GM21515 (cell line): Measurements from ENCODE around the gene TMEM39A.

Experiments used
- ATAC-seq: cut with Tn5 transposase; IDR thresholded peaks from one replicate; pipeline ENCODE4 v1.9.1; 2021; ENCODE audit not compliant: unreplicated experiment

TMEM39A gene

DNA sequence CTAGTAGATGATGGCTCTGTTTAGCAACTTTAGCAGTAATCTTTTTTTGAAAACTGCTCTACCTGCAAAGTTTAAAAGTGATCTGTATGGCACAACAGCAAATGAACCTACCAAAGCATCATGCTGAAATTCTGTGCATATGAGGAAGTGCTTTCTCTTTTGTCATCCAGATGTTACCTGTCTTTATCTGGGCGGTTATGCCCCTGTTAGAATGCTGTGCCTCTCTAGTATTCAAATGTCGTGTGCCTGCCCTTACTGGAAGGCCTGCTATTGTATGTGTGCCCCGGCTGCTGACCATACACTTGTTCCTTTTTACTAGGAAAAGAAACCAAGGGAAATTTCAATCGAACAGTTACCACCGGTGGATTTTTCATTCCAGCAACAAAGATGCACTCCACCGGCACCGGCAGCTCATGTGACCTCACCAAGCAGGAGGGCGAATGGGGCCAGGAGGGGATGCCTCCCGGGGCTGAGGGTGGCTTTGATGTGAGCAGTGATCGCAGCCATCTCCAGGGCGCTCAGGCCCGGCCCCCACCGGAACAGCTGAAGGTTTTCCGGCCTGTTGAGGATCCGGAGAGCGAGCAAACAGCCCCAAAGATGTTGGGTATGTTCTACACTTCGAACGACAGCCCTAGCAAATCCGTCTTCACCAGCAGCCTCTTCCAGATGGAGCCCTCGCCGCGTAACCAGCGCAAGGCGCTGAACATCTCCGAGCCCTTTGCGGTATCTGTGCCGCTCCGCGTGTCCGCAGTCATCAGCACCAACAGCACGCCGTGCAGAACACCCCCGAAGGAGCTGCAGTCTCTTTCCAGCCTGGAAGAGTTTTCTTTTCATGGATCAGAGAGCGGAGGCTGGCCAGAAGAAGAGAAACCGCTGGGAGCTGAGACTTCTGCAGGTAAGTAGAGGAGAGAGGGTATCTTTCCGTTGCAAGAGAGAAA lies 61.6 kb downstream of the TMEM39A start:
- peak; percentile 66 for ATAC-seq

DNA sequence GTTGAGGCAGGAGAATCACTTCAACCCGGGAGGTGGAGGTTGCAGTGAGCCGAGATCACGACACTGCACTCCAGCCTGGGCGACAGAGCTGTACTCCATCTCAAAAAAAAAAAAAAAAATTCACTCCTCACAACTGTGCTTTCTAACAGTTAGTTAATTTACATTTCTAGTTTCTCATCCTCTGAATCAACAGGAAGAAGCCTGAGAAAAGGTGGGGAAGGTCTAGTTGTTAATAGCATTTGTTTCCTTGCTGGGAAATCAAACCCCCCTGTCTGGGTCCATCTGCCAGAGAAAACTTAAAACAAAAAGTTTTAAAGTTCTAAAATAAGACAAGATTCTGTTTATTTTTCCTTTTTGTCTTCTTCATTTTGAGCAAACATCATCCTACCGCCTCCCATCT lies 62.3 kb downstream of the TMEM39A start:
- ATAC-seq = peak; percentile 52

DNA sequence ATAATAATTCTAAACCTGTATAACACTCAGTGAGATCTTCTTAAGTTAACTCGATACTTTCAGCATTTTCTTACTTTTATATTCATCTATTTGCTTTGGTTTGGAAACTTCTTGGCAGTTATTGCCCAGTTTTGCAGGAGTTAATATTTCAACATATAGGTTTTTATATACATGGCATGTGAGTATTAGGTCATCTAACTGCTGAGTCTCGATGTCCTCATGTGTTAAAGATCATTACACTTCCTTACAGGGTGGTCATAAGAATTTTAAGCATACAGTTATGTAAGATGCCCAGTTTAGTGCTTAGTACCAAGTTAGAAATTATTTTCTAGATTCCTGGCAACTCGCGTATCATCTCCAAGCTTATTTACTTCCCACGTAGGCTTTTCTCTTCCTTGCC lies 62.9 kb downstream of the TMEM39A start:
- ATAC-seq = no peak

DNA sequence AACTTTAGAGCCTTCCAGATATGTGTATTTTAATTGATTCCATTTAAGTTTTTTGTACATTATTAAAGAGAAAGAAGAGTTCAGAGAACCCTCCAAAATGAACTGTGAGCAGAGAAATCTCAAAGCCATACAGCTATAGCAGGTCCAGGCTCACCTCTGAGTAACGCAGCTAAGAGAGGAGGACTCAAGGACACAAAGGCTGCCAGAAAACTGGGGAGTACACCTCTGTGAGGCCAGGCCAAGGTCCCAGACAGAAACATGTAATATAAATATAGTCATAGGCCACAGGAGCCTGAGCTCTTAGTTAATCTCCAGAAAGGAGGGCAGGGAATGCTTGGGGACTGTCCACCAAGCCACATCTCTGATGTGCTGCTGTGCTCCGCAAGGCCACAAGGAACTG lies 66.5 kb downstream of the TMEM39A start:
- no peak for ATAC-seq

- ATAC-seq = peak; percentile 72
Measured at GRCh38 chr3:119395923-119396358, 67.5 kb downstream of the TMEM39A start.

- ATAC-seq = no peak
Measured at GRCh38 chr3:119388577-119388976, 74.8 kb downstream of the TMEM39A start.

DNA sequence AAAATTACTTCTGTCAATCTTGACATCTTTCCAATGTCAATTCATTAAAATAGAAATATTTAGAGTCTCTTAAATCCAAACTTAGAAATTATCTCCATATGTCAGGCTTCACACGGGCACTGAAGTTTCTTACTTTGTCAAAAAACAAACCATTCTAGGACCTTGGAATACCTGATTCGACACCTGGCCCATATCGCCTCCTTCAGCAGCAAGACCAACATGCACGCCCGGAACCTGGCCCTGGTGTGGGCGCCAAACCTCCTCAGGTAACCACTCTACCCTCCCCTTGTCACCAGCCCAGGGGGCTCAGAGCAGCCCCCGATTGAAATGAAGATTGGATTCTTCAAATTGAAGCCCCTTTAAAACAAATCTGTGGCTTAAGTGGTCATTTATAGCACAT lies 81.3 kb downstream of the TMEM39A start:
- ATAC-seq = no peak

DNA sequence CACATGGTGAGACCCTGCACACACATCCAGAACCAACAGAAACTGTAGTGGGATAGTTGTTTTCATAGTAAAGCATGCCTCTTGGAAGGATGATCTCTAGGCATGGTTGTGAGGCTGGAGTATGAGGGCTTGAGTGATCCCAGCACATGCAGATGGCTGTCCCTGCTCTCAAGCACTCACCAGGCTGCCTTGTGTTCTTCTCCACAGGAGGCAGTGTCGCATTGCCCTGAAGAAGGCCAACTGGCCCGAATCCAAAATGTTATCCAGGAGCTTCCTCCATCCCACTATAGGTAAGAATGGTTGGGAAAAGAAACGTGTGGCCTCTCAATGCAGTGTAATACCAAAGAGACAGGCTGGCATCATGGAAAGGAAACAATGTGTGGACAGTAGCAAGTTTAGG lies 82.7 kb downstream of the TMEM39A start:
- no peak for ATAC-seq
